Non-pigmented ciliary epithelial cell (primary cell): Measurements from ENCODE around the gene CBX2.

ENCODE experiments used
- DNase-seq: peaks from one replicate; pipeline ENCODE4 v3.0.0-alpha.2; 2010; ENCODE audit warnings: low read depth

CBX2 gene

GRCh38 chr17:79786930-79787643, 9.1 kb downstream of the CBX2 start:
- DNase-seq = no peak

- DNase-seq = no peak
Measured at GRCh38 chr17:79788455-79788854, 10.5 kb downstream of the CBX2 start.

- DNase-seq = no peak
Measured at GRCh38 chr17:79788989-79789942, 11.3 kb downstream of the CBX2 start.

- DNase-seq = no peak
Measured at GRCh38 chr17:79789943-79790804, 12.2 kb downstream of the CBX2 start.

DNA sequence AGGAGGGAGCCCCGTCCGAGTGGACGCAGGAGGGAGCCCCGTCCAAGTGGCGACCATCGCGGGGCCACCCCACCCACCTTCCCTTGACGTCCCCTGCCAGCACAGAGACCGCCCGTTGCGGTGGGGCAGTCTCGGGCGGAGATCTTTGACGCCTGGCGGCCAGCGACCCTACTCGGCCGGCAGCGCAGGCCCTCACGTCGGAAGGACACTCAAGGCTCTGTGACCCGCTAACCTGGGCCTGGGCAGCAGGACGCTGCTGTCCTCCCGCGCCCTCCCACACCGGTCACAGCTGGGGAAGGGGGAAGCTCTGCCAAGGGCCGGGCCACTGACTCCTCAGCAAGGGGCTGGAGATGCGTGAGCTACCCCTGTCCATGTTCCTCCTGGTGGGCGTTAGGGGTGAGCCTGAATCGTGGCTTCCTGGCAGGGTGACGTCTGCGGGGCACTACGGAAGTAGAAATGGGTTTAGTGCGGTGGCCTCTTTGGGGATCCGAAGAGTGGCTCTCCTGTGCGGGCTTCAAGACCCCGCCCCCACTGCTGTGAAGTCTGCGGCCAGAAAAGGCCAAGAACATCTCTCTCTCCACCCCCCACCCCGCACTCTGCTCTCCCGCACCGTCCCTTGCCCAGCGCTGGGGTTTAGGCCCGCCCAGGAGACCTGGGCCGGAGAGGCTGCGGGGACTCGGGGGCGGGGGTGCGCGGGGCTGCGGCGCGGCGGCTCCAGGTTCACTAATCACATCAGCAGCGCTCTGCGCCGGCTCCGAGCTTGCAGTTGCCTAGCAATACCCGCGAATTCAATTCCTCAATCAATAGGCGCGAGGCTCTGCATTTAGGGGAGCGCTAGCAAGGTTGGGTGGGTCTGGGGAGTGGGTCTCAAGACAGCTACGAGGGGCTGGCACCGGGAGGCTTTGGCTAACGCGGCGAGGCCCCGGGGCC, 13.1 kb downstream of the CBX2 start:
- DNase-seq = no peak

GRCh38 chr17:79791735-79792161, 13.8 kb downstream of the CBX2 start:
- no peak for DNase-seq

- DNase-seq = no peak
Measured at GRCh38 chr17:79792341-79792871, 14.5 kb downstream of the CBX2 start.

GRCh38 chr17:79792984-79793923, 15.3 kb downstream of the CBX2 start:
- DNase-seq = peak; percentile 22

DNA sequence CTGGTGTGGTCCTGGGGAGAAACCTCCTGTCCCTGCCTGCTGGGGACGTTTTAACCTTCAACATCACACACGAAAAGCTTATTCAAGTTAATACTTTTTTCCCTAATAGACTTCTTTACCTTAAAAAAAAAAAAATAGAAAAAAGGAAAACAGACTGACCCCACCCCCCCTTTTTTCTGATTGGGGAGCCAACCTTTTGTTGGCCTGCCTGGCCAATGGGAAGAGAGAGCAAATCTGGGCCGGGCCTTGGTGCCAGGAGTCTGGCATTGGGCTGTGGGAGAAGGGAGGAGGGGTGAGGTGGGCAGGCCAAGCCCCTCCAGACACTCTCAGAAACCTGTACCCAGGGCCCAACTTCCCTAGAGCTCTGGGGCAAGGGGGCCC, 16.0 kb downstream of the CBX2 start:
- DNase-seq = no peak

DNA sequence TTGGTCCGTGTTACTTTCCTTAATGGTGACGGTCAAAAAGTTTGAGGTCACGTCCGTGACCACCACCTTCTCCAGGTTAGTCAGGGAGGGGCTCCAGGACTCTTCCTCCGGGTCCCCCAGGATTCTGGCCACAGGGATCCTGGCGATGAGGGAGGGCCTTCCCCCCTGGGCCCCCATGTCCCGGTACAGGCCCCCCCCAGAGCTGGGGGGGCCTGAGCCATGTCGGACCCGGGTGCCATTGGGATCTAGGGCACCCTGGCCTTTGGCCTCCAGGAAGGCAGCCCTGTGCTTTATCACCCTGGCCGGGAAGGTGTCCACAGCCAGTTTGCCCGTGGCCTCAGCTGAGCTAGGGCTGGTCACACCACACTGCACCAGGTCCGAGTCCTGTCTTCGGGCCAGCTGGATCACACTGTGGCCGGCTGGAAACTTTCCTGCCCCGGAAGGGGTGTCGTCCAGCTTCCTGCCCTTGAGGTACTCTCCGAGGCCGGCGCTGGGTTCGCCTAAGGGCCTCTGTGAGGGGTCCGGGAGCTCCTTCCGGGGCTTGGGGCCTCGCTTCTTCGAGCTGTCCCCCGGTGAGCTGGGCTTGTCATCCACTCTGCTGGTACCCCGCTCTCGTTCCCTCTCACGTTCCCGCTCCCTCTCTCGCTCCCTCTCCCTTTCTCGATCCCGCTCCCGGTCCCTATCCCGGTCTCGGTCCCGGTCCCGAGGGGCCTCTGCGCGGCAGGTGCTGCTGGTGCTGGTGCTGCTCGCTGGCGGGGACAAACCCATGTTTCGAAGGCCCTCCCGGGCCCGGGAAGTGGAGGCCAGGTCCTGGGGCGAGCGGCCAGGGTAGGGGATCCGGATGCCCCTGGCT, 16.9 kb downstream of the CBX2 start:
- no peak for DNase-seq

- DNase-seq = no peak
Measured at GRCh38 chr17:79795795-79796443, 18.0 kb downstream of the CBX2 start.

DNA sequence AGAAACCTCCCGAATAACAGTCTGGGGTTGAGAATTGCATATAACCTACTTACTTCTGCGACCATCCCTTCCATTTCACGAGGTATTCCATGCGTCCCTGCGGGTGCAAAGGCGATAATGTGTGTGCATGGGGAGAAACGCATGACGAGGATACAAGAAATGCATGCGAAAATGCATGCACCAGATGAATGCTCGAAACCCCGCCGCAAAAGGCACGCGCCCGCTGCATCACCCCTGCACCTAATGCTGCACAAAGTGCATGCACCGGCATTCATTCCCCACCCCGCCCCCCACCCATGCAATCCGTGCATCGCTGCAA, 18.5 kb downstream of the CBX2 start:
- no peak for DNase-seq

DNA sequence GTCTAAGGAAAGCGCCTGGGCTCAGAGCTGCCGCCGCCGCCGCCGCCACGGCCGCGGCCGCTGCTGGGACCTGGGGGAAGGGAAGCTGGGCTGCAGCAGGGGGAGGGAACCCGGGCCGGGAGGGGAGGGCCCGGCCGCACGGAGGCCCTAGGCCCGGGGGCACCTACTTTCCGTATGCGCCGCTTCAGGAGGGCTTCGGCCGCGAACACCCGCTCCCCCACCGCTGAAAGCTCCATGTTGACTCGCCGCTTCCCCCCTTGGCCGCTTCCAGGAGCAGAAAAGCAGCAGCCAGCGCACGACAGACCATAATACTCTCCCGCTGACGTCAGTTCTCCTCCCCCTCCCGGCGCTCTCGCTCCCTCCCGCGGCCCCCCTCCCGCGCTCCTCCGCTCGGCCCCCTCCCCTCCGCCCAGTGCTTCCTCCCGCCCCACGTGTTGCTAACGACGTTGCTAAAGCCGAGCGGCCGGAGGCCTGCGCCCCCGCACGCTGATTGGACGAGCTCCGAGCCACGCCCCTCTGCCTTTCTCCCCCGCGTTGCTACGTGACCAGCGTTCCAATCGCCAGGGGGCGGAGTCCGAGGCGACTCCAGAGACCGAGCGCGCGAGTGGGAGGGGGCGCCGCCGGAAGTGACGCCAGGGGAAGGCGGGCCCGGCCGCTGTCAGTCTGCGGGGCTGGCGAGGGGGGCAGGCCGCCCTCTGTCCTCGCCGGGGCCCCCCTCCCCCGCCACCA, 19.0 kb downstream of the CBX2 start, which contains the start of gene CBX8:
Gene CBX8 (minus strand): TSS at position 315 of the 729 bp plus-strand sequence. CDS start 79 bp downstream, at position 236.
- peak; percentile 96 for DNase-seq

- no peak for DNase-seq
Measured at GRCh38 chr17:79797492-79798298, 19.7 kb downstream of the CBX2 start.

DNA sequence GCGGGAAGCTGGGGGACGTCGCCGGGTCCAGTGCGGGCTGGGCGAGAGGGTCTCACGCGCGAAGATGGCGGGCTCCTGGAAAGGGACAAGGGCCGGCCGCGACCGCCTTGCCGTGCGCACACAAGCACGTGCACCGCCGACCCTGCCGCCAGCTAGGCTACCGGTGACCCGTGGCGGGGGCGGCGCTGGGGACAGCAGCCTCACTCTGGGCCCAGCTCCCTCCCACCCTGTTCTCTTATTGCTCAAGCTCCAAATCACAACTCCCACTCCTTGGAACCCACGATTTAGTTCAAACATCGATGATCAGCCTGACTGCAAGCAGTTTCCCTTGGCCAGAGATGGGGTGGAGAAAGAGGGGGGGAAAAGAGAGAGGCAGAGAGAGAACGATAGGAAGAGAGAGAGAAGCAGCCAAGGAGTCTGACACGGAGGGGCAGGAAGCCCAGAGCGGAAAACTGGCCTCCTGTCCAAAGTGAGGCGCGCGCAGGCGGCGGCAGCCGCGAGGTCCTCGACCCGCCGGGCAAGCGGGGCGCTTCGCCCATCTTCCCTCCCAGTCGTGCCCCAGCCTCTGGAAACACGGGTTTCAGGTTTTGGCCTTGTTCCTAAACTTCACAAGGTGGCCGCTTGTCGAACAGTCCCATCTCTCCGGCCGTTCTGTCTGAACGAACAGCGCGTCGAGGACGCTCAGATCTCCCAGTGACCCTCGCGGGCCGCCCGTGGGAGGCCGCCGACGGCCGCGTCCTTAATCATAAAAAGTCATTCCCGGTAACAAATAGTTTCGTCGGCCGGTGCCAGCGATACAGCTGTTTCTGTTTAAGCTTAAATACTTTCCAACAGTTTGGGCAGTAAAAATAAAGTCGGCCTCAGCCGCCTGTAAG, 20.6 kb downstream of the CBX2 start:
- no peak for DNase-seq

DNA sequence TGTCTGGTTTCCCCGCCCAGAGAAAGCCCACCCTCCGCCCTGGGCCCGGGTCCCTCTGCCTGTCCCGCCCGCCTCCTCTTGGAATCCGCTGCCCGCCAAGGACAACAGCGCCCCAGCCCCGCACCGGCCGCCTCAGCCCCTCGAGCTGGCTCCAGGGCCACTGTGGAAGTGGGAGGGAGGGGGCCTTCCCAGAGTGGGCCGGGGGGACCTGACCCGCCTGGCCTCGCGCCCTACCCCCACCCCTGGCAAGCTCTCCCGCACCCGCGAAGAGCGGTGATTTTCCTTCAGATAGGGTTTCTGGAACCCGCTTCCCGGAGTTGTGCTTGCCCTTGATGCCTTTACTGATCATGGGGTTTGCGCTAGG, 21.2 kb downstream of the CBX2 start:
- no peak for DNase-seq
